NCI-H2029 treated with DMSO at 0.1 percent for 48 hours (cell line): ENCODE results near the gene BAHCC1.

ENCODE experiments used
- DNase-seq: peaks from one replicate; lab custom pipeline; 2025; lab: John Stamatoyannopoulos, UW

BAHCC1 gene

DNA sequence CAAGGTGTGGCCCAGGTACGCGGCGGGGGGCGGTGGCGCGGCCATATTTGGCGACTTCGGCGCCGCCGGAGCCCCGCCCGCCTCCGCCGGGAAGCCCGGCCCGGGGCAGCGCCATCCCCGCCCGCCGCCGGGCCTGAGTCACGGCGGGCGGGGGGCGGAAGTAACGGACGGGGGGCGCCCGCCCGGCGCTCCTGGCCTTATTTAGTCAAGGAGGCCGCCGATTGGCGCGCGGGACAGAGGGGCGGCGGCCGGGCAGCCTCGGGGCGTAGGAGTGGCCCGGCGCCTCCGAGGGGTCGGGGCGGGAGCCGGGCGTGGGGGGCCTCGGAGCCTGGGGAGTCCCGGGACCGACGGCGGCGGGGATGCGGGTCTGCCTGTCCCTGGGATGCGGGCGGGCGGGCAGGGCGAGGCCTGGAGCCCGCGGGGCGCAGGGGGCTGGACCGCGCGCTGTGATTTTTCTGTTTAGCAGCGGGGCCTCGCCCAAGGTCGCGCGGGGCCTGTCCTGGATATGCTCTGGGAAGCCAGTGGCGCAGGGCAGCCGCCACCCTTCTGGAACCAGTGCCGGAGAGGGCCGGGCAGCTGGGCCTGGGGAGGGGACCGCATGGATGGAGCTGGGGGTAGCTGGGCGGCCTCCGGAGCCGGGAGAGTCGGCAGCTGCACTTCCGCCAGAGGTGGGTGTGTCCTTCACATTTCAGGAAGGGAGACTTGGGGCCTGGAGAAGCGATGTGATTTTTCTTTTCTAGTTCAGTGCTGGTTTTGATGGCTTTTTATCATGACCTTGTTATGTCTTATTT lies 119.7 kb downstream of the BAHCC1 start:
- DNase-seq, result no peak

- no peak for DNase-seq
Observed at GRCh38 chr17:81515530-81516041, 120.3 kb downstream of the BAHCC1 start.
